Gastroesophageal sphincter (tissue), 3 donors: ENCODE measurements around the gene ARF1.

Experiments used
- POLR2A ChIP-seq, 2 donors: fragments of 450-650 bp; IDR thresholded peaks; one replicate each; pipeline ENCODE4 v1.6.1; 2017; ENCODE audit warnings: antibody characterized with exemption in 2 of 2, mild to moderate bottlenecking in 2 of 2, moderate library complexity in 1 of 2
- POLR2AphosphoS5 ChIP-seq: sonication (generic); formaldehyde crosslinking; IDR thresholded peaks from one replicate; pipeline ENCODE4 v1.6.1; 2017; ENCODE audit warnings: antibody characterized with exemption
- TF ChIP-seq, protein P1 (sequence below), 4 experiments: fragments of 200-600 bp in 2 of 4; fragments of 450-650 bp in 2 of 4; sonication (generic) in 1 of 4; IDR thresholded peaks; one replicate each; pipeline ENCODE4 v1.5.1; 2017 to 2019; ENCODE audit warnings: antibody characterized with exemption in 4 of 4, mild to moderate bottlenecking in 2 of 4, moderate library complexity in 2 of 4

DNA sequence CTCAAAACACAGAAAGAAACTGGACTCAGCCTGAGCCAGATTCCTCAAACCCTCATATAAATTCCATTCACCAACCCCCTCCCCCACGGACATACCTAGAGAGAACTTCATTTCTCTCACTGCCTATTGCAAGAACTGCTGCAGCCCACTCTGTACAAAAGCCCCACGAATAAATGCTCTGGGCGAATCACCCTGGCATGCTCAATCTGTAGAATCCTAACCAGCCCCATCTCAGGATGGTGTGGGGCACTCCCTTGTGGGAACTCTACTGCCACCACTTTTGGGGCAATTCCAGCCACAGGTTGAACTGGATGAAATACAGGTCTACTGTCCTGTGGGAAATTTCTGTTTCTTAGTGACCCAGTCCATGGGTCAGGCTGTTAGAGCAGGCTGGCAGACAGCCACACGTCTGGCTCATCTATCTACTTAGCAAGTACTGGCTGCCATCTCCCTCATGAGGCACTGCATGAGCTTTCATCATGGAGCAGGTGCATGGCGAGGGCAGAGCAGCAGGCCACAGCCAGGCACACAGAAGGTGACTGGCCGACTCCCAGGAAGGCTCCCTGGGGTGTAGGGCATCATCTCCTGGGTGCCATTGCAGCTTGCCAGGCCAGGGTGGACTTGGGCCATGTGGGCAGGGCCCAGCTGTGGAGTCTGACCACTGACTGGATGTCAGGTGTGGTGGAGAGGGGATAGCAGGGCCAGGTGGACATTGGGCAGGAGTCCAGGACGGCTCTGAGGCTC lies 22.2 kb downstream of the ARF1 start:
- TF ChIP-seq POLR2A (IDR thresholded peaks at IDR 0.05) (no peak), POLR2AphosphoS5 (no peak)
- TF ChIP-seq, protein P1, sequence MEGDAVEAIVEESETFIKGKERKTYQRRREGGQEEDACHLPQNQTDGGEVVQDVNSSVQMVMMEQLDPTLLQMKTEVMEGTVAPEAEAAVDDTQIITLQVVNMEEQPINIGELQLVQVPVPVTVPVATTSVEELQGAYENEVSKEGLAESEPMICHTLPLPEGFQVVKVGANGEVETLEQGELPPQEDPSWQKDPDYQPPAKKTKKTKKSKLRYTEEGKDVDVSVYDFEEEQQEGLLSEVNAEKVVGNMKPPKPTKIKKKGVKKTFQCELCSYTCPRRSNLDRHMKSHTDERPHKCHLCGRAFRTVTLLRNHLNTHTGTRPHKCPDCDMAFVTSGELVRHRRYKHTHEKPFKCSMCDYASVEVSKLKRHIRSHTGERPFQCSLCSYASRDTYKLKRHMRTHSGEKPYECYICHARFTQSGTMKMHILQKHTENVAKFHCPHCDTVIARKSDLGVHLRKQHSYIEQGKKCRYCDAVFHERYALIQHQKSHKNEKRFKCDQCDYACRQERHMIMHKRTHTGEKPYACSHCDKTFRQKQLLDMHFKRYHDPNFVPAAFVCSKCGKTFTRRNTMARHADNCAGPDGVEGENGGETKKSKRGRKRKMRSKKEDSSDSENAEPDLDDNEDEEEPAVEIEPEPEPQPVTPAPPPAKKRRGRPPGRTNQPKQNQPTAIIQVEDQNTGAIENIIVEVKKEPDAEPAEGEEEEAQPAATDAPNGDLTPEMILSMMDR (IDR thresholded peaks at IDR 0.05): no peak
